Sigmoid colon (tissue), 7 donors: ENCODE data around the gene H6PD. TPM values are rescaled to one million over a fixed set of nuclear protein-coding genes. Genes with fewer than 3 reads are reported as not detected.

Experiments
- DNase-seq: peaks from one replicate; pipeline ENCODE4 v3.0.0-alpha.2; 2019
- H3K27ac ChIP-seq, 4 donors: fragments of 200-600 bp; sonication (generic); one replicate each; pipeline ENCODE4 v1.5.1; 2016 to 2019; ENCODE audit warnings: mild to moderate bottlenecking in 1 of 4
- H3K27me3 ChIP-seq, 3 donors: fragments of 200-600 bp; sonication (generic); one replicate each; pipeline ENCODE4 v1.5.1; 2019; ENCODE audit warnings: mild to moderate bottlenecking in 1 of 3
- H3K36me3 ChIP-seq, 4 donors: fragments of 200-600 bp; sonication (generic); one replicate each; pipeline ENCODE4 v1.5.1; 2016 to 2019
- H3K4me1 ChIP-seq, 4 donors: fragments of 200-600 bp; sonication (generic); one replicate each; pipeline ENCODE4 v1.5.1; 2017 to 2019
- H3K4me3 ChIP-seq, 4 donors: fragments of 200-600 bp; sonication (generic); one replicate each; pipeline ENCODE4 v1.5.1; 2017 to 2019; ENCODE audit warnings: mild to moderate bottlenecking in 2 of 4, moderate library complexity in 1 of 4
- H3K9me3 ChIP-seq, 4 donors: fragments of 200-600 bp in 3 of 4; sonication (generic) in 3 of 4; one replicate each; pipeline versions ENCODE4 v1.5.1 to v1.6.1; 2013 to 2019
- EP300 ChIP-seq, 4 donors: sonication (generic); formaldehyde crosslinking; IDR thresholded peaks; one replicate each; pipeline ENCODE4 v1.6.1; 2017; ENCODE audit warnings: antibody characterized with exemption in 4 of 4
- POLR2A ChIP-seq, 2 donors: fragments of 450-650 bp; IDR thresholded peaks; one replicate each; pipeline ENCODE4 v1.6.1; 2016; ENCODE audit warnings: antibody characterized with exemption in 2 of 2, mild to moderate bottlenecking in 2 of 2, moderate library complexity in 2 of 2
- POLR2AphosphoS5 ChIP-seq, 4 donors: sonication (generic); formaldehyde crosslinking; IDR thresholded peaks; one replicate each; pipeline ENCODE4 v1.6.1; 2017; ENCODE audit warnings: antibody characterized with exemption in 4 of 4
- WGBS, 2 donors: extraction: QIAGEN DNeasy Blood & Tissue Kit; methylation state at CpG; one replicate each; pipeline ENCODE4 v1.1.7; 2013; 5-methylcytosine and 5-hydroxymethylcytosine counted together
- intact Hi-C: fragments of 100-400 bp; cut with DNase I; formaldehyde crosslinking; loops from one replicate; pipeline ENCODE4 v1.15.1; 2023
- polyA plus RNA-seq, 3 donors: library from polyadenylated mRNA; stranded (reverse); fragments of 200-250 nt; gene quantifications; one replicate each; pipeline ENCODE4 v1.2.3, GENCODE V29; 2013
- total RNA-seq, 4 donors: library from RNA; depleted of rRNA; stranded (reverse); fragments of >200 nt; gene quantifications; one replicate each; pipeline ENCODE4 v1.1.0, GENCODE V29; 2016
- TF ChIP-seq, protein P1 (sequence below), 4 experiments: fragments of 450-650 bp in 3 of 4; fragments of 200-600 bp in 1 of 4; IDR thresholded peaks; one replicate each; pipeline ENCODE4 v1.5.1; 2016 to 2019; ENCODE audit warnings: antibody characterized with exemption in 4 of 4, mild to moderate bottlenecking in 3 of 4, moderate library complexity in 2 of 4
- donor health status: healthy with polysubstance abuse.
- donor health status: Bipolar disorder and iron deficiency.
- donor health status: healthy.

The H6PD gene
- total and polyA plus RNA-seq, 7 donors = 2.8 to 34.3 (median 23.2) TPM

DNA sequence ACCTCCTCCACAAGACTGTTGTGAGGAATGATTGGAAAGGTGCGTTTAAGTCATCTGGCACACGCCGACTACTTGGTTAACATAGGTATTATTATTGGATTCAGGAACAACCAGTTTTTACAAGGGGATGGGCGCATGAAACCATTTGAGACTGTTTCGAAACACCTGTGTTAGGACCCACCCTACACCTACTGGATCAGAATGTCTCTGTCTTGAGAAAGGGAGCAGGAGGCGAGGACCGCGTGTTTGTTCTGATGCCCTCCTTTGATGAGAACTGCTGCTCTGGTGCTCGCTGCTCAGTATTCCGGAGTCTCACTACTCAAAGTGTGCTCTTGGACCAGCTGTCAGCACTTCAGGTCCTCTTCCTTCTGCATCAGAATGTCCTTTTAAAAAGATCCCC lies 7.3 kb downstream of the H6PD start:
- Histone ChIP-seq H3K9me3 (no peaks in the 10 kb centered on the region), H3K4me1 (peaks cover 2 to 80% (median 59%) of the 10 kb centered on the region in 4 donors), H3K27me3 (no peaks in the 10 kb centered on the region), H3K27ac (peak overlapping the region; percentile 75 to 84 (median 82)), H3K4me3 (no peak overlapping the region), H3K36me3 (peaks cover 4 to 19% (median 10%) of the 10 kb centered on the region in 4 donors)
- DNase-seq = no peak
- TF ChIP-seq POLR2A (IDR thresholded peaks at IDR 0.05) (no peak), POLR2AphosphoS5 (IDR thresholded peaks at IDR 0.05) (no peak), EP300 (IDR thresholded peaks at IDR 0.05) (no peak)
- TF ChIP-seq, protein P1, sequence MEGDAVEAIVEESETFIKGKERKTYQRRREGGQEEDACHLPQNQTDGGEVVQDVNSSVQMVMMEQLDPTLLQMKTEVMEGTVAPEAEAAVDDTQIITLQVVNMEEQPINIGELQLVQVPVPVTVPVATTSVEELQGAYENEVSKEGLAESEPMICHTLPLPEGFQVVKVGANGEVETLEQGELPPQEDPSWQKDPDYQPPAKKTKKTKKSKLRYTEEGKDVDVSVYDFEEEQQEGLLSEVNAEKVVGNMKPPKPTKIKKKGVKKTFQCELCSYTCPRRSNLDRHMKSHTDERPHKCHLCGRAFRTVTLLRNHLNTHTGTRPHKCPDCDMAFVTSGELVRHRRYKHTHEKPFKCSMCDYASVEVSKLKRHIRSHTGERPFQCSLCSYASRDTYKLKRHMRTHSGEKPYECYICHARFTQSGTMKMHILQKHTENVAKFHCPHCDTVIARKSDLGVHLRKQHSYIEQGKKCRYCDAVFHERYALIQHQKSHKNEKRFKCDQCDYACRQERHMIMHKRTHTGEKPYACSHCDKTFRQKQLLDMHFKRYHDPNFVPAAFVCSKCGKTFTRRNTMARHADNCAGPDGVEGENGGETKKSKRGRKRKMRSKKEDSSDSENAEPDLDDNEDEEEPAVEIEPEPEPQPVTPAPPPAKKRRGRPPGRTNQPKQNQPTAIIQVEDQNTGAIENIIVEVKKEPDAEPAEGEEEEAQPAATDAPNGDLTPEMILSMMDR (IDR thresholded peaks at IDR 0.05) = no peak
- intact Hi-C loops = no loop called here
- 93 to 94% methylated on average over 10 of the region's 10 CpGs for WGBS, 2 donors

DNA sequence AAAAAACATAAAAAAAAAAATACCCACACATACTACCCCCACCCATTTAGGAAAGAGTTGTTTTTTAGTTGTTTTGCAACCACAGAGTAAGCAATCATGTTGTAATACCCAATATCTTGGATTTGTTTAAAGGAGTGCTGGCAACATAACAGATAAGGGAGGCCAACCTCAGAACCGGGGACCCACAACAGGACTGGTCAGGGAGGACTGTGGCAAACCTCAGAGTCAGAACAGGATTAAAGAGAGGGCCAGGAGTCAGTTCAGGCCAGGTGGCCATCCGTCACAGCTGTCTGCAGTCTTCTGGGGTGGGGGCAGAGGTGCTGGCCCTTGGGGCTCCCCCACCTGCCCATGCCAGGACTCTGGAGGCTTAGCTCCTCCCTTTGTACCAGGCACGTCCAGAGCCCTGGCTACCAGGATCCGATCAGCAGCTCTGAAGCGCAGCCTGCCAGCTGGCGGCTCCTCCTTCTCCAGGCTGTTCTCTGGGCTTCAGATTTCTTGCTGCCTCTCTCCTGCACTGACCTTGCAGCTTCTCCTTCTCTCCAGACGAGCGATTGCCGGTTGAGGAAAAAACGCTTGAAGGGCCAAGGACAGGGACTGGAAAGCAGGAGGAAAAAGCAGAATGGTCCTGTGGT lies 7.9 kb downstream of the H6PD start:
- Histone ChIP-seq H3K27ac (peak overlapping the region; percentile 75 to 84 (median 82)), H3K4me1 (peaks cover 2 to 76% (median 55%) of the 10 kb centered on the region in 4 donors), H3K4me3 (no peak overlapping the region), H3K27me3 (no peaks in the 10 kb centered on the region), H3K36me3 (peaks cover 4 to 24% (median 14%) of the 10 kb centered on the region in 4 donors), H3K9me3 (no peaks in the 10 kb centered on the region)
- intact Hi-C loops = no loop called here
- peak; percentile 95 for DNase-seq
- TF ChIP-seq, protein P1 (IDR thresholded peaks at IDR 0.05) = no peak
- peak in 3 of 4 donors; percentile 39 to 57 (median 47) for TF ChIP-seq POLR2AphosphoS5 (IDR thresholded peaks at IDR 0.05)
- 71 to 73% methylated on average over 10 of the region's 10 CpGs for WGBS, 2 donors

DNA sequence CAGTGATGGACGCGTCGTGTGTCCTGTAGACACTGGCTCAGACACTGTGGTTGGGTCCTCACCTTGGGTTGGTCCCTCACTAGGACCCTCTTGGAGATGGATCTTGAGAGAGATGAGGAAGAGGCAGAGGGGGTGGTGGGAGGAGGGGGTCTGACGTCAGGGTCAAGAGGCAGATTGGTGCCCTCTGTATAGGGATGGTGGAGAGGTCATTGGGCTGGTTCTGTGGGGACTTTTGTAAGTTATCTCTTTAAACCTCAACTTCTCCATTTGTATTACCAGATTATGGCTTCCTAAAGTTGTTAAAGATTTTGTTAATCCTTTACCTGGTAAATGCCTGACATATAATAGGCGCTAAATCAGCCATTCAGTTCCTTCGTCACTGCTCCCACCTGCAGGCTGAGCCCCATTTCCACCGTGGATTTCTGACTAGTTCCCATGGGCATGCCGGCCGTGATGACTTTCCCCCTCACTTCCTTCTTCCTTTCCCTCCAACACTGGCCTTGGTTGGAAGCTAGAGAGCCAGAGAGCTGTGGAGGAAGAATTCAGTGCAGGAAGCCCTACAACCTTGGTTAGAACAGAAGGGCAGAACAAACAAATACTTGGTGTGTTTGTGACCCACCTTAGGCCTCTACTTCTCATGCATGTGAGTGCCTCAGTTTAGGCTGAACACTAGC lies 8.6 kb downstream of the H6PD start:
- Histone ChIP-seq H3K27me3 (no peaks in the 10 kb centered on the region), H3K4me3 (no peak overlapping the region), H3K36me3 (peaks cover 4 to 30% (median 22%) of the 10 kb centered on the region in 4 donors), H3K4me1 (peaks cover 0 to 69% (median 49%) of the 10 kb centered on the region in 4 donors), H3K27ac (peak overlapping the region; percentile 75 to 84 (median 82)), H3K9me3 (no peaks in the 10 kb centered on the region)
- intact Hi-C loops = no loop called here
- DNase-seq = no peak
- TF ChIP-seq, protein P1 (IDR thresholded peaks at IDR 0.05) = no peak
- TF ChIP-seq POLR2AphosphoS5 (IDR thresholded peaks at IDR 0.05) (no peak), EP300 (IDR thresholded peaks at IDR 0.05) (no peak), POLR2A (IDR thresholded peaks at IDR 0.05) (no peak)
- 90% methylated on average over 9 of the region's 9 CpGs for WGBS, 2 donors

DNA sequence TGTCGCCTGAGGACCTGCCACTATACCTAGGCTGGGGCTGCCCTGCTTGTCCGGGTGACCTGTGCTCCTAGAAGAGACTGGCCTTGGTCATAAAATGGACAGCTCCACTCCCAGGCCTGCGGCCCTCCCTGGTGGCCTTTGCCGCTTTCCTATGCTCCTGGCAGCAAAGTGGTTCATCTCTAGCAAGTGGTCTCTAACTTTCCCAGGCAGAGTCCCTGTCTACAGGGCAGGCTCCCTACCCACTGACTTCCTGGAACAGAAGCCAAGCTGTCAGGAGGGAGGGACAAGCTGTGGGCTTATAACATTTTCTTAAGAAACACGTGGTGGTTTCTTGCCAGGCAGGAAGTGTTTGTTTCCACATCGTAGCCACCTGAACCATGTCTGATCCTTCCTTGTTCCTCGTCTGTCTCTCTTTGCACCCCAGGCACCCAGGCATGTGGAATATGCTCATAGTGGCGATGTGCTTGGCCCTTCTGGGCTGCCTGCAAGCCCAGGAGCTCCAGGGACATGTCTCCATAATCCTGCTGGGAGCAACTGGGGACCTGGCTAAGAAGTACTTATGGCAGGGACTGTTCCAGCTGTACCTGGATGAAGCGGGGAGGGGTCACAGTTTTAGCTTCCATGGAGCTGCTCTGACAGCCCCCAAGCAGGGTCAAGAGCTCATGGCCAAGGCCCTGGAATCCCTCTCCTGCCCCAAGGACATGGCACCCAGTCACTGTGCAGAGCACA lies 10.1 kb downstream of the H6PD start:
- intact Hi-C loops = no loop called here
- Histone ChIP-seq H3K36me3 (peaks cover 4 to 30% (median 22%) of the 10 kb centered on the region in 4 donors), H3K4me1 (peaks cover 0 to 66% (median 46%) of the 10 kb centered on the region in 4 donors), H3K27ac (peak overlapping the region in 3 of 4 donors; percentile 8 to 81 (median 40)), H3K27me3 (no peaks in the 10 kb centered on the region), H3K9me3 (no peaks in the 10 kb centered on the region), H3K4me3 (no peak overlapping the region)
- no peak for DNase-seq
- no peak for TF ChIP-seq POLR2AphosphoS5 (IDR thresholded peaks at IDR 0.05)
- no peak for TF ChIP-seq EP300 (IDR thresholded peaks at IDR 0.05)
- 41 to 56% methylated on average over 9 of the region's 9 CpGs for WGBS, 2 donors

DNA sequence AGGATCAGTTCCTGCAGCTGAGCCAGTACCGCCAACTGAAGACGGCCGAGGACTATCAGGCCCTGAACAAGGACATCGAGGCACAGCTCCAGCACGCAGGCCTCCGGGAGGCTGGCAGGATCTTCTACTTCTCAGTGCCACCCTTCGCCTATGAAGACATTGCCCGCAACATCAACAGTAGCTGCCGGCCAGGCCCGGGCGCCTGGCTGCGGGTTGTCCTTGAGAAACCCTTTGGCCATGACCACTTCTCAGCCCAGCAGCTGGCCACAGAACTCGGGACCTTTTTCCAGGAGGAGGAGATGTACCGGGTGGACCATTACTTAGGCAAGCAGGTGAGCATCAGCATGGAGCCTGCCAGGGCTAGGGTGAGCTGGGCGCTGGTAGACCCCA lies 10.7 kb downstream of the H6PD start:
- peaks cover 4 to 30% (median 22%) of the 10 kb centered on the region in 4 donors for H3K36me3 ChIP-seq
- peaks cover 0 to 66% (median 46%) of the 10 kb centered on the region in 4 donors for H3K4me1 ChIP-seq
- DNase-seq = no peak
- H3K4me3 ChIP-seq = no peak overlapping the region
- peak overlapping the region in 1 of 4 donors; percentile 8 for H3K27ac ChIP-seq
- WGBS, 2 donors = 96 to 97% methylated on average over 15 of the region's 15 CpGs
- intact Hi-C loops = no loop called here
- H3K27me3 ChIP-seq = no peaks in the 10 kb centered on the region
- no peaks in the 10 kb centered on the region for H3K9me3 ChIP-seq
- TF ChIP-seq EP300 (IDR thresholded peaks at IDR 0.05) (no peak), POLR2A (IDR thresholded peaks at IDR 0.05) (no peak), POLR2AphosphoS5 (IDR thresholded peaks at IDR 0.05) (no peak)
- TF ChIP-seq, protein P1 (IDR thresholded peaks at IDR 0.05) = no peak
